Measurements from ENCODE around the gene TMEFF2.
"Not testable (repeated sequence)": the region's sequence is repeated elsewhere in the genome, so short reads cannot be mapped to it uniquely, and the experiment has no call there.

TMEFF2 gene

DNA sequence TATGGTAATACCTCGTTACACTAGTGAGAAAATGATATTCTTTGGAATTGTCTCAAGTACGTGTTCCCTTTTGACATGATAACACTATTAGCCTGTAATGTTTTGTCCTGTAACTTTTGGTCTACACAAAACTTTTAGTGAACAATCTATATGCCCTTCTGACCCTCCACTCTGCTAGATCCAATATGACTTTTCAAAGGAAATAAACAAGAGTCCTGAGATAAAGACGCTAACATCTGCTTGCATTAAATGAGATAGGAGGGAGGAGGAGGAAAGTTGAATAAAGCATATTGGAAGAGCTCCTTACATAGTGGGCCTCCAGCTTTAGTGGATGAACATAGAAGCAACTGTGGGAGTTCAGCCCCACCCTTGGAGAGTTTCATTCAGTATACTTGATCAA, 264.5 kb downstream of the TMEFF2 start:
- DNase-seq (ENCODE audit: low spot score), result no peak

- DNase-seq (ENCODE audit: low spot score), result no peak
Measured at GRCh38 chr2:191929288-191929687, 265.4 kb downstream of the TMEFF2 start.

DNA sequence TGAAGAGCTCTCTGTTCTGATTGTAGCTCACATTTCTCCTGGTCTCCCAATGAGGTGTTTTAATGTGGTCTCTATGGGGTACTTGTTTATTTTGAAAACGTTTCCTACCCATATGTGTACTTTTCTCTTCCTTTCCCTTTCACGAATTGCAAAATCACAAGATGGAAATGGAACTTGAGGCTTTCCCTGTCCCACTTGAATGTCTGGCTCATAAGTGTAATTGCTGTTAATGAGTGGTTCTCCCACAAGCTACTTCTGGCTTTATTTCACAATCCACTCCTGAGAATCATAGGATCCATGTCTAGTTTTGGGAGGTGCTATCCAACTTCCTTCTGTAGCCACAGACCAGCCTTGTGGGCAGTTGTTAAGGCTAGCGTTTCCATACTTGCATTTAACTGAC, 266.7 kb downstream of the TMEFF2 start:
- DNase-seq (ENCODE audit: low spot score), result no peak

- DNase-seq (ENCODE audit: low spot score), result no peak
Measured at GRCh38 chr2:191927319-191927867, 267.3 kb downstream of the TMEFF2 start.

DNA sequence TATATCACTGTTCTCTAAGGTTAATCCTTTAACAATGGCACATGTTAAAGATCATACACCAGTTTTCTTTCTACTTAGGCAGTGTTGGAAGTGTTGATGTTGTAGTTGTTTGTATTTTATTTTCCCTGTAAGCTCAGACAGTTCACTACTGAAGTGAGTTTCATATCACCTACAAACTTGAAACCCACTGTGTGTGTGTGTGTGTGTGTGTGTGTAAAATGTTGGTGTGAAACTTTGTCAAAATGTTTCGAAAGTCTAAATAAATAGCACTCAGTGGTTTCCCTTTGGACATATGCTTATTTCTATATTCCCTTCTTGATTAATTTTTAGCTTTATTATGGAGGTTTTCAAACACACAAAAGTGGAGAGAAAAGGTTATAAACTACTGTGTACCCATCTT, 268.1 kb downstream of the TMEFF2 start:
- DNase-seq (ENCODE audit: low spot score), result no peak

GRCh38 chr2:191923652-191923997, 271.1 kb downstream of the TMEFF2 start:
- DNase-seq (ENCODE audit: low spot score), result no peak

DNA sequence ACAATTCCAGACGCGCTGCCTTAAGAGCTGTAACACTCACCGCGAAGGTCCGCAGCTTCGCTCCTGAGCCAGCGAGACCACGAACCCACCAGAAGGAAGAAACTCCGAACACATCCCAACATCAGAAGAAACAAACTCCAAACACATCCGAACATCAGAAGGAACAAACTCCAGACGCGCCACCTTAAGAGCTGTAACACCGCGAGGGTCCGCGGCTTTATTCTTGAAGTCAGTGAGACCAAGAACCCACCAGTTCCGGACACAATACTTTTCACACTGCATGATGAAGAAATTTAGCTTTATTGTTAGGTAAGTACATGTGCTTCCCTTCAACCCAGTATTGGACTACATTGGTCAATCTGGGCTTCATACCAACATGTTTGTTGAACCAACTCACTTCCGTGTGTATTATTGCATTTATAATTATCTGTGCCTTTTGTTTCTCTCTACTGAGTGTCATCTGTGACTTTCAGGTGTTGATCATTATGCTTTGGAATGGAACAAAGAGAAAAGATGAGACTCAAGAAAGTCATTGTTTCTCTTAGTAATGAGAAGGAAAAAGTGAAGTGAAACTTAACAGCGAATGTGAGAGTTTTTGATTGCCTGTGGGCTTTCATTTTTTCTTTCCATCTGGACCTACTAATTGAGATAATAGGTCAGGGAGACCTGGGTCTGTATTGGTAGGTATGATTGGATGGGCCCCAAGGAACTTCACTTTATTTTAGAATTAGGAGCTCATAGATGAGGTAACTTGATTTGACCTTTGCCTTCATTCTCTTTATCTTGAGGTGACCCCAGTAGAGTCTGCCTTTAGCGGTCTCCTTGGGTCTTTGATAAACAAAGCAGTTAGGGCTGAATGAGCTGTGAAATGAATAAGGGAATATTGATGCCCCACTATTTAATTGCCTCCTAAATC, 271.7 kb downstream of the TMEFF2 start:
- DNase-seq (ENCODE audit: low spot score), result no peak

GRCh38 chr2:191921650-191922049, 273.1 kb downstream of the TMEFF2 start:
- not testable (repeated sequence) for DNase-seq (ENCODE audit: low spot score)

DNA sequence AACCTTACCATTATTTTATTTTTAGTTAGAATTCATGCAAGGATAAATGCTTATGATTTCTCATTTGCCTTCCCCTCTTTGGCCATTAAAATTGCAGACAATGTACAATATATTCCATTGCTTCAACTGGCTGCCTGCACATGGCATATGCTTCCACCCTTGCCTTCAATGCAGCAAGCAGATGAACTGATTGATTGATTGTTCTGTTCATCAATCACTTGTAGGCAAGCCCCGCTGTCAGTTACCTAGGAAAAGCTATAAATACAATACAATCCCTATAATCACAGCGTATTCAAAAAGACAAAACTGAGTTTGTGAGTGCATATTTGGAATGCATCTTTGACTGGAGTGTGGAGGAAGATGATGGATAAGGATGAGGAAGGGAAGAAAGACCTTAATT, 274.2 kb downstream of the TMEFF2 start:
- DNase-seq (ENCODE audit: low spot score), result no peak

GRCh38 chr2:191917967-191918651, 276.6 kb downstream of the TMEFF2 start:
- DNase-seq (ENCODE audit: low spot score), result no peak

DNA sequence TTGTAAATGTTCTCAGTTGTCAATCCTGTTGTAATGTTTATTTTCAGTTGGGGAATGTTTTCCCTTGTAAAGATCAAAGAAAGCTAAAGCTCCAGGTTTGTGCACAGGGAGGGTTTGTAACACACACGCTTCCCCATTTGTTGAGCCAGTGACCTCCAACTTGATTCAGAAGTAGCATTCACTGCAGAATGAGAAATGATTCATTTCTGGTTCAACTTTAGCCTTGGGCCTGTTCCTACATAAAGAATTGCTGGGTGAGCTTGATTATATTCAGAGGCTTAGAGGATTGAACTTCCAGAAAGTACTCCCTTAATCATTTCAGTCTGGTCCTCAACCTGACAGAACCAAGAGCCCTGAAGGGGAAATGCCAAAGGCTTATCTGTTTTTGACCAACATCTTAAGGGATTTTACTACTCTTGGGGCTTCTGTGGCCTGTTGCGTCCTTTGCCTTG, 277.3 kb downstream of the TMEFF2 start:
- DNase-seq (ENCODE audit: low spot score), result no peak

GRCh38 chr2:191916826-191917225, 277.9 kb downstream of the TMEFF2 start:
- no peak for DNase-seq (ENCODE audit: low spot score)

GRCh38 chr2:191915750-191916149, 279.0 kb downstream of the TMEFF2 start:
- no peak for DNase-seq (ENCODE audit: low spot score)

- DNase-seq (ENCODE audit: low spot score), result no peak
Measured at GRCh38 chr2:191913796-191914195, 280.9 kb downstream of the TMEFF2 start.

DNA sequence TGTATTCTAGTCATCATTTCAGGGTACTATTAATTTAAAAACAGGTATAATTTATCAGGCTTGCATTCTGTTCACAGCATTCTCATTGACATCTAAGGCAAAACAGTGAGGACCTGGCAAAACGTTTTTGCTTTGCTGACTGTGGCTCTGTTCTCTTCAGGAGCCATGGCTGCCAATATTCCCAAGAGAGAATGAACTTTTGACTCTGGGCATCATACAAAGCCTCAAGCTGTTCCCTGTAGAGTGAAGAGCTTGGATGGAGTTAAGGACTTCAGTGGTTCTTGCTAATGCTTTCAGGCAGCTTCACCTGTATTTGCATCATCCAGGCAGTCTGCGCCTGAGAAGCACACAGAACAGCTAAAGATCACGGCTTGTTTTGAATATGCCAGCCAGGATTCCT, 282.0 kb downstream of the TMEFF2 start:
- no peak for DNase-seq (ENCODE audit: low spot score)

- no peak for DNase-seq (ENCODE audit: low spot score)
Measured at GRCh38 chr2:191910518-191910917, 284.2 kb downstream of the TMEFF2 start.

- DNase-seq (ENCODE audit: low spot score), result no peak
Measured at GRCh38 chr2:191908874-191909273, 285.9 kb downstream of the TMEFF2 start.

- DNase-seq (ENCODE audit: low spot score), result no peak
Measured at GRCh38 chr2:191907545-191907944, 287.2 kb downstream of the TMEFF2 start.

- DNase-seq (ENCODE audit: low spot score), result no peak
Measured at GRCh38 chr2:191907091-191907490, 287.6 kb downstream of the TMEFF2 start.

DNA sequence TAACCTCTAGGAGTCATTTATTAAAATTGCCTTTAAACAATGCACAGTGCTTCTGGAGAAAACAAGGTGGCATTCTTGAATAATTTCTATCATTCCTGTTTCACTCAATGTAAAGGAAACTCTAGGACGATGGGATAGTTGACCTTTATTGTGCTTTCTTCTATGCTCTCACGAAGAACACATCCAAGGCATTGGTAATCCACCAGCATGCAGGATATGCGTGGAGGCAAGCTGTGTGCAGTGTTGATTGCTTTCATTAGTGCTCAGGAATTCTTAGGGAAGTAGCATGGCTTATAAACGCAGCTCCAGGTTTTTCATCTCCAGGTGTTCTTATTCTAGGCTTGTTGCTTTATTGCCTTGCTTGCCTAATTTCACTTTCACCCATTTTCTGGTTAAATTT, 289.4 kb downstream of the TMEFF2 start:
- no peak for DNase-seq (ENCODE audit: low spot score)

GRCh38 chr2:191901031-191901430, 293.7 kb downstream of the TMEFF2 start:
- no peak for DNase-seq (ENCODE audit: low spot score)

- DNase-seq (ENCODE audit: low spot score), result no peak
Measured at GRCh38 chr2:191899410-191899809, 295.3 kb downstream of the TMEFF2 start.
